NK-92 treated with Interleukin-12 subunit alpha and Interleukin-12 subunit beta, amount 100 ng/mL, for 24 hours (cell line): ENCODE measurements around the gene UGT2B11.
"Not testable (repeated sequence)": the region's sequence is repeated elsewhere in the genome, so short reads cannot be mapped to it uniquely, and the experiment has no call there.

ENCODE experiments used
- DNase-seq: peaks from one replicate; lab custom pipeline; 2025; lab: John Stamatoyannopoulos, UW

The UGT2B11 gene

DNA sequence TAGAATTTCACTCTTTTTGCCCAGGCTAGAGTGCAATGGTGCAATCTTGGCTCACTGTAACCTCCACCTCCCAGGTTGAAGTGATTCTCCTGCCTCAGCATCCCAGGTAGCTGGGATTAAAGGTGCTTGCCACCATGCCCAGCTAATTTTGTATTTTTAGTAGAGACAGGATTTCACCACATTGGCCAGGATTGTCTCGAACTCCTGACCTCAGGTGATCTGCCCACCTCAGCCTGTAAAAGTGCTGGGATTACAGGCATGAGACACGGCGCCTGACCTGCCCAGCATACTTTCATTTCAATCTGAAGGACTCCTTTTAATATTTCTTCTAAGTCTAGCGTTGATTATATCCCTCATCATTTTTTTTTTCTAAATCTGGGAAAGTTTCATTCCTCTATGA lies 45.4 kb downstream of the UGT2B11 start:
- not testable (repeated sequence) for DNase-seq

DNA sequence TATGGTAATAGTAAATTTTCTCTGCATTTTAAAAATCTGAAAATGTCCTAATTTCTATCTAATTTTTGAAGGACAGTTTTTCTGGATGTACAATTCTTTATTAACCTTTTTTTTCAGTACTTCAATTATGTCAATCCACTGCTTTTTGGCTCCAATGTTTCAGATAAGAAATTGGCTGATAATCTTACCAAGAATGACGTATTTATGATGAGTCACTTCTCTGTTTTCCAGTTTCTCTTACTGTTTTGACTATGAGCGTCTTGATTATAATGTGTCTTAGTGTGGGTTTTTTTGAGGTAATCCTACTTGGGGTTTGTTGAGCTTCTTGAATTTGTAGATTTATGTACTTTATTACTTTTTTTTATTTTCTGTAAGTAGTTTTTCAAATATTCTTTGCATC lies 47.2 kb downstream of the UGT2B11 start:
- DNase-seq = no peak

DNA sequence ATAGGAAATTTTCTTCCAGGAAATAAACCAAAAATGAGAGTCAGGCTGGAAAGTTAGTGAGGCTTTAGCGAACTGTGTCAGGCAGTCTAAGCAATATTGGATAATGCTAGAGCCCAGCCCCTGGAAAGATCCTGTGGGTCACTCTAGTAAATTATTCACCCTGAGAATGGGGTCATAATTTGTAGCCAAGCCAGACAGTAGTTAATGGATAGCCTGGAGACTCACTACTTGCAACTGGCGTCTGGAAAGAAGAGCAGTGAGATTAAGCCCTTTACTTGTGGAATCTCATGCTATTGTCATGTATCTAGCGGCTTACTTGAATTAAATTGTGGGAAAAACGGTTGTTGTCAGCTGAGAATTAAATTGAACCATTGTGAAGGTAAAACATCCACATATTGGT lies 48.2 kb downstream of the UGT2B11 start:
- DNase-seq = not testable (repeated sequence)

DNA sequence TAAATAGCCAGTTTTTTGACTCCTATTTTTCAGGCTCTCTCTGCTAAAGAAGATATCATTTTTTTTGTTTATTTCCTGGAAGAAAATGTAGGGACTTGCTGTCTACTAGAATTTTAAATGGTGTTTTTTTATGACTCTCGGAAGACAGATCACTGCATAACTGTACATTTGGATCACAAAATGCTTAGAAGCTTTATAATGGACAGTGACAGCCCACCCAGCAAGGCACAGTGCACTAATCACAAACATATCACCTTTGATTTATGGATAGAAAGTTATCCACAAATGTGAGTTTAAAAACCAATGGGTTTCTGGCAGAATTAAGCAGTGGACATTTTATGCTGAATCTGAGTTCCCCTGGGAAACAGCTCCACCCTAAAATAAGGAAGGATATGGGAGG lies 48.8 kb downstream of the UGT2B11 start:
- not testable (repeated sequence) for DNase-seq

DNA sequence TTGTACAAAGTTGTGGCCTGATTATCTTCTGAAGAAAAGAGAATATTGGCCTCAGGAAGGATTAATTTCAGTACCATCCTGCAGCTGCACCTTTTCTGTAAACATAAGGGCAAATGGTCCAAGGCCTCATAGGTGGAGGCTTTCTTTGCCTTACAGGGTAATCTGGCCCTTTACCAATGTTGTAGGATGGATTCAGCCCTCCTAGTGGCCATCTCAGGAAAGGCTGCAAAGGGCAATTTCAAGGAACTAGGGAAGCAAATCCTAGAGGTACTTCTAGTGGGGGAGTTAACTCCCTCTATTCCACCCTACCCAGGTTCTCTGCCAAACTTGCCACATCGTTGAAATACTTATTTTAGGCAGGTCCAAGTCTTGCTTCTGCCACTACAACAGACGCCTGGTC lies 57.6 kb downstream of the UGT2B11 start:
- DNase-seq = no peak

DNA sequence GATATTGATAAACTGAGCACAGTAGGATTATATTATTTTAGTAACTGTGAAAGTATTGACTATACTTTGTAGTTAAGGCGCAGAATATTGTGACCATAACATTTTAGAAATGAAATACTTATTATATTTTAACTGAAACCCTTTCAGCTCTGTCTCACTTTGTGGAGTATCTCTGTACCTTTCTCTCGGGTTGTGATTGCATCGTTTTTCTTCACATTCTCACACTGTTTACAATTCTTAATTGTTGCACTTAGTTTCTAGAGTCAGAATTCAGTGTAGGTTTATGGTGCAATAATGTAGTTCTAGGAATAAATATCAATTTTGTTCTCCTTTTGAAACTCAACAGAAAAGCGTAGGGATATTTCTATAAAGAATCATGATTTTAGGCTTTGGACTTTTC lies 60.5 kb downstream of the UGT2B11 start:
- DNase-seq = no peak
